Keratinocyte (primary cell): ENCODE data around the gene CORO7.

Experiments used
- EZH2 ChIP-seq: IDR thresholded peaks from one replicate; pipeline ENCODE4 v1.6.1; 2012; ENCODE audit warnings: inconsistent platforms, mild to moderate bottlenecking, low read length, moderate library complexity
- TF ChIP-seq, protein P1 (sequence below), 3 experiments: IDR thresholded peaks in 1 of 3; conservative IDR thresholded peaks in 1 of 3; optimal IDR thresholded peaks in 1 of 3; 2 replicates in 2 of 3; 3 replicates in 1 of 3; pipeline versions ENCODE3 to v1.5.1; 2011; ENCODE audit warnings: low read length in 3 of 3, mild to moderate bottlenecking in 3 of 3, moderate library complexity in 2 of 3, control low read depth in 1 of 3, inconsistent platforms in 1 of 3; ENCODE audit not compliant: insufficient read depth in 2 of 3; ENCODE audit errors: extremely low read depth in 1 of 3

DNA sequence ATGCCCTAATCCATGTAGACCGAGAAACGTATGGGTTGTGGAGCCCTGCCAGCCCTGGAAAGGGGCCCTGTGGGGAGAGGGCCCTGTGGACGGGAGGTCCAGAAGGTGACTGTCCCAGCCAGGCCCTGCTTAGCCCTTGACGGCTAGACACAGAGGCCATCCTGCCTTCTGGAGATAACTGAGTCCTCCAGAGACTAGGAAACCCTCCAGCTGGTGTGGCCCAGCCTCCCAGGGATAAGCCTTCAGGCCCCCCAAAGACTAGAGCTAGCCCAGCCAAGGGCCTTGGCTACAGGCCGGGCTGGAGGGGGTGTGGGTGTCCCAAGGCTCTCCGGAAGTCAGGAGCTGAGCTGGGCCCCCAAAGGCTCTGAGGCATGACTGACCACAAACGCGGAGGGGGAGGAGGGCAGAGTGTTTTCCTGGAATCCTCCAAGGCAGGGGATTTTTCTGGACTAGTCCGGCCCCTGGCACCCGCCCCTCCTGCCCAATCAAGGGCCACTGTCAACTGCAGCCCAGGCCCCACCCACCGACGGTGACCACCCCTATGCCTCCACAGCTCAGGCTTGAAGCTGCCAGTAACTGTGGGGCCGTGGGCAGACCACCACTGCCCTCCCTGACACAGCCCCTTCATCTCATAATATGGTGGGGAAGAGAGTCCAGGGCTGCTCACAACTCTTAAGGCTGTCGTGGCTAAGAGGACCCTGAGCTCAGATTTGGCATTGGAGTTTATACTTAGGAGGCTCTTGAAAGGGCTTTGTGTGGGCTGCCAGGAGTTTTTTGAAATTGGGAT, 45.6 kb downstream of the CORO7 start:
- TF ChIP-seq, protein P1, sequence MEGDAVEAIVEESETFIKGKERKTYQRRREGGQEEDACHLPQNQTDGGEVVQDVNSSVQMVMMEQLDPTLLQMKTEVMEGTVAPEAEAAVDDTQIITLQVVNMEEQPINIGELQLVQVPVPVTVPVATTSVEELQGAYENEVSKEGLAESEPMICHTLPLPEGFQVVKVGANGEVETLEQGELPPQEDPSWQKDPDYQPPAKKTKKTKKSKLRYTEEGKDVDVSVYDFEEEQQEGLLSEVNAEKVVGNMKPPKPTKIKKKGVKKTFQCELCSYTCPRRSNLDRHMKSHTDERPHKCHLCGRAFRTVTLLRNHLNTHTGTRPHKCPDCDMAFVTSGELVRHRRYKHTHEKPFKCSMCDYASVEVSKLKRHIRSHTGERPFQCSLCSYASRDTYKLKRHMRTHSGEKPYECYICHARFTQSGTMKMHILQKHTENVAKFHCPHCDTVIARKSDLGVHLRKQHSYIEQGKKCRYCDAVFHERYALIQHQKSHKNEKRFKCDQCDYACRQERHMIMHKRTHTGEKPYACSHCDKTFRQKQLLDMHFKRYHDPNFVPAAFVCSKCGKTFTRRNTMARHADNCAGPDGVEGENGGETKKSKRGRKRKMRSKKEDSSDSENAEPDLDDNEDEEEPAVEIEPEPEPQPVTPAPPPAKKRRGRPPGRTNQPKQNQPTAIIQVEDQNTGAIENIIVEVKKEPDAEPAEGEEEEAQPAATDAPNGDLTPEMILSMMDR (optimal IDR thresholded peaks at IDR 0.05 in 1 of 3, IDR thresholded peaks at IDR 0.05 in 1 of 3, conservative IDR thresholded peaks at IDR 0.05 in 1 of 3; ENCODE audit: extremely low read depth in 1 of 3, insufficient read depth in 2 of 3, low read length in 3 of 3): no peak
- TF ChIP-seq EZH2: no peak
